GM21423 (cell line): ENCODE results near the gene AMDHD2.

Source experiments
- ATAC-seq: cut with Tn5 transposase; IDR thresholded peaks from one replicate; pipeline ENCODE4 v1.9.1; 2021; ENCODE audit warnings: mild to moderate bottlenecking, moderate library complexity; ENCODE audit not compliant: unreplicated experiment

AMDHD2 gene

GRCh38 chr16:2498531-2499253, 21.5 kb upstream of the AMDHD2 start:
- ATAC-seq = no peak

- no peak for ATAC-seq
Measured at GRCh38 chr16:2499454-2499853, 20.7 kb upstream of the AMDHD2 start.

DNA sequence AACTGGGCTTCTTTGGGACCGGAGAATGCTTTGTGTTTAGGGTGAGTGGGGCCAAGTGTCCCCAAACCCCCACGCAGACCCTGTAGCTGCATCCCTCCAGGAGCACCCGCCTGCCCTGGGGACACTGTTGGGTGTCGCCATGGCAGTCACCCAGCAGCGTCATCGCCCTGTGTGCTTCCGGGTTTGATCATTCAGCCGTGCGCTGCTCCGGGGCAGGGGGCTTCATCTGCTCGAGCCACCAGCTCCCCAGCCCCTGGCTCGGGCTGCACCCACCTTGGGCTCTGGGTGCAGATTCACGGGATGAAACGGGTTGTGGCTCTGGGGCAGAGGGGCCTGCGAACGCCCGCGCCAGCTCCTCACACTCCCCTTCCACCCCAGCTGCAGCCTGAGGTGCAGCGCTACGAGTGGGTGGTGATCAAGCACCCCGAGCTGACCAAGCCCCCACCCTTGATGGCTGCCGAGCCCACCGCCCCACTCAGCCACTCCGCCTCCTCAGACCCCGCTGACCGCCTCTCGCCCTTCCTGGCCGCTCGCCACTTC, 20.2 kb upstream of the AMDHD2 start:
- ATAC-seq = no peak

DNA sequence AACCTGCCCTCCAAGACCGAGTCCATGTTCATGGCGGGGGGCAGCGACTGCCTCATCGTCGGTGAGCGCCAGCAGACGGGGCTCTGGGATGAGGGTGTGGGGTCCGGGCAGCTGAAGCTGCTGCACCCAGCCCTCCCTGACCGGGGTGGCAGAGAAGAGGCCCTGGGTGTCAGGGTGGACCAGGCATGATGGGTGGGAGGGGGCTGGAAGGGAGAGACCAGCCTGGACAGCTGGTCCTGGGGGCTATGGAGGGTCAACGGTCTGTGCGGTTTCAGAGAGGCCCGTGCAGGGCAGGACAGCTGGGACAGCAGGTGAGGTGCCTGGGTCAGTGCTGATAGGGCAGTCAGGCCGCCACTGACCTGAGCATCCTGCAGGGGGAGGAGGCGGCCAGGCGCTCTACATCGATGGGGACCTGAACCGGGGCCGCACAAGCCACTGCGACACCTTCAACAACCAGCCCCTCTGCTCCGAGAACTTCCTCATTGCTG, 19.7 kb upstream of the AMDHD2 start:
- no peak for ATAC-seq

- peak; percentile 59 for ATAC-seq
Measured at GRCh38 chr16:2500918-2501750, 19.0 kb upstream of the AMDHD2 start.

DNA sequence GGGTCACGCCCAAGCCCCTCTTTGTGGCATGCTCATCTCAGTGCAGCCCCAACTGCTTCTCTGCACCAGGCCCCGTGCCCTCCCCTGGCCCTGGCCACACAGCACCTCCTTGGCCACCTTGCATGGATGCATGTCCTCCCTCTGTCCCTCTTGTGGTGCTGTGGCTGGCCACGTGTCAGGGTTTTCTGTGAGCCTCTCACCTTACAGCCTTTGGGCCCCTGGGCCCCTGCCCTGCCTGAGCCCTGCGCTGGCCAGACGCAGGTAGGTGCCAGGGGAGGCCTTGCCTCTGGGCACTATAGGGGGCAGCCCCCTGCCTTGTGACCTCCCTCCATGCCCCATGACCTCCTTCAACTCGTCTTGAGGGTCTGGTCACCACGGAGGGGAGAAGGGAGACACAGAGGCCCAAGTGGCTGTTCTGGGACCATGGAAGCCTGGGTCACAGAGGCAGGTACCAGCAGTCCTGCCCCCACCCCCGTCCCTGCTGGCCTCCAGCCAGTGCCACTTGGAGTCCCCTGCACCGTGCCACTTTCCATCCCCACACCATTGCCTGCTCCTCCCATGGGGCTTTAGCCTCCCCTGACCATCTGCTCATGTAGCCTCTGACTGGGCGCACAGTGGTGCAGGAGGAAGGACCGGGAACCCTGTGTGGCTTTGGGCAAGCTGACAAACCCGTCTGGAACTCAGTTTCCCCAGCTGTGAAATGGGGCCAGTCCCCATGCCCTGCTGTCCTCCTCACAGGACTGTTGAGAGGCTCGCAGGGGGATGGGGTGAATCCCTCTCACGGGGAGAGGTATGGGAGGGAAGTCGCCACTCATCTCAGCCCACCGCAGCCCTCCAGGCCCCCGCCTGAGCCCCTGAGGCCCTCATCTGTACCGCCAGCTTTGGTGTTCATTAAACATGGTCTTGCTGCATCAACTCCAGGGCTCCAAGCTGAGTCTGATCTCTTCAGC, 17.9 kb upstream of the AMDHD2 start:
- no peak for ATAC-seq

- no peak for ATAC-seq
Measured at GRCh38 chr16:2505695-2506094, 14.5 kb upstream of the AMDHD2 start.

DNA sequence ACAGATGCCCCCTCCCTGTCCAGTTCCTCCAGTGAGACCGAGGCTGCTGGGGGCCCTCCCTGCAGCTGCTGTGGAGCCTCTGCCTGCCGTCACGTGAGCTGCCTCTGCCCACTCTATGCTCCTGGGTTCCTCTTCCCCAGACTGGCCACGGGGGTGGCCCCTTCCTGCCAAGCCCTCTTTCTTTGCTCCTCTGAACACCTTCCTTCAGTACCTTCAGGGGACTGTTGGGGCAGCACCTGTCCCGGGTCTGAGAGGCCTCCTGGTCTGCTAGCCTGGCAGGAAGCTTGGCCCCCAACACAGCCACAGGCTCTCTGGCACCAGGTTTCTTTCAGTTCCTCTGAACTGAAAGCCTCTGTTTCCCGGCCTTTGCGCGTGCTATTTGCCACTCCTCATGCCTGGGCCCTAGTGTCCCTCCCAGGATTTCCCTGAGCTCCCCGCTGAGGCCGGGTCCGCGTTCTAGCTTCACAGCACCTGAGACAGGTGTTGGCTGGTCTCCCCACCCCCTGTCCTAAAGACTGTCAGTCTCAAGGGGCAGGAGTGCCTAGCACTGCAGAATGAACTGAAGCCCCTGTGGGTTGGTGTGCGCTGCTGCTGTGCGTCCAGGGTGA, 13.0 kb upstream of the AMDHD2 start:
- peak; percentile 62 for ATAC-seq

DNA sequence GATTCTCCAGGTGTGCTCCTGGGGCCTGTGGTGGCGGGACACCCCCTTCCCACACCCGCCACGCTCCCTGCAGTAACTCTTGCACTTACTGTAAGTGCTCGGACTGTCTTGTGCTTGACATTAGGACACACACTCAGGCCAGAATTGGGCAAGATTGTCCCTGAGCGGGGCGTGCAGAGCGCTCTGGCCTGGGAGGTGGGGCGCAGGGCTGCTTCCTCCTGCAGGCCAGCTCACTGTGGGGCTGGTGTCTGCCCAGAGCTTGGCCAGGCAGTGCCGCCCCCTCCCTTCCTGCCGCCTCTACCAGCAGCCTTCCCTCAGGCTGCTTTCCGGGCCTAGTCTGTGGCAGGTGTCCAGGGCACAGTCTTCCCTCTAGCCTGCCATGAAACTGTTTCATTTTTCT, 12.5 kb upstream of the AMDHD2 start:
- peak; percentile 5 for ATAC-seq

GRCh38 chr16:2508722-2509400, 11.3 kb upstream of the AMDHD2 start:
- no peak for ATAC-seq

DNA sequence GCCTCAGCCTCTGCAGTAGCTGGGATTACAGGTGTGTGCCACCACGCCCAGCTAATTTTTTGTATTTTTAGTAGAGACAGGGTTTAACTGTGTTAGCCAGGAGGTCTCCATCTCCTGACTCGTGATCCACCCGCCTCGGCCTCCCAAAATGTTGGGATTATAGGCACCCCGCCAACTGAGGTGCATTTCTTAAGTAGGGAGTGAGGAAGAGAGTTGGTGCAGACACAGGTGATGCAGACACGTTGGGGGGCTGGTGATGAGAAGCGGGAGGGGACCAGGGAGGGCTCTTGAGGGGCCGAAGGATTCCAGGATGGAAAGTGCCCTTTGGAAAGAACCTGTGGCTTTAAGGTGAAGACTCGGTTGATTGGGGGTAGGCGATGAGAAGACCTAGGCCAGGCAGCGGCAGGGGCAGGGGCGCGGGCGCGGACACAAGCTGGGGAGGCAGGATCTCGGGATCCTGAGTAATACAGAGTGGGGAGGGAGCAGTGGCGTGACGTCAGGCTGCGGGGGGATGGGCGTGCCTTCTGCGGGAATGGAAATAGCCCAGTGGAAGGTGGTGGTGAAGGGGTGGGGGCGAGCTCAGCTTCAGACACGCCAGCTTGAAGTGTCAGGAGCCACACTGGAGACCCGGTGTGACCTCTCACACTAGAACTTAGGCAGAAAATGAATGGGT, 8.9 kb upstream of the AMDHD2 start:
- ATAC-seq = no peak

- no peak for ATAC-seq
Measured at GRCh38 chr16:2511996-2512734, 8.0 kb upstream of the AMDHD2 start.

- ATAC-seq = peak; percentile 1
Measured at GRCh38 chr16:2512735-2513404, 7.3 kb upstream of the AMDHD2 start.

- peak; percentile 63 for ATAC-seq
Measured at GRCh38 chr16:2513405-2514332, 6.5 kb upstream of the AMDHD2 start, which contains the start of gene ATP6V0C. Gene ATP6V0C (plus strand): TSS chr16:2513952. CDS start chr16:2514104, 152 bp downstream.

DNA sequence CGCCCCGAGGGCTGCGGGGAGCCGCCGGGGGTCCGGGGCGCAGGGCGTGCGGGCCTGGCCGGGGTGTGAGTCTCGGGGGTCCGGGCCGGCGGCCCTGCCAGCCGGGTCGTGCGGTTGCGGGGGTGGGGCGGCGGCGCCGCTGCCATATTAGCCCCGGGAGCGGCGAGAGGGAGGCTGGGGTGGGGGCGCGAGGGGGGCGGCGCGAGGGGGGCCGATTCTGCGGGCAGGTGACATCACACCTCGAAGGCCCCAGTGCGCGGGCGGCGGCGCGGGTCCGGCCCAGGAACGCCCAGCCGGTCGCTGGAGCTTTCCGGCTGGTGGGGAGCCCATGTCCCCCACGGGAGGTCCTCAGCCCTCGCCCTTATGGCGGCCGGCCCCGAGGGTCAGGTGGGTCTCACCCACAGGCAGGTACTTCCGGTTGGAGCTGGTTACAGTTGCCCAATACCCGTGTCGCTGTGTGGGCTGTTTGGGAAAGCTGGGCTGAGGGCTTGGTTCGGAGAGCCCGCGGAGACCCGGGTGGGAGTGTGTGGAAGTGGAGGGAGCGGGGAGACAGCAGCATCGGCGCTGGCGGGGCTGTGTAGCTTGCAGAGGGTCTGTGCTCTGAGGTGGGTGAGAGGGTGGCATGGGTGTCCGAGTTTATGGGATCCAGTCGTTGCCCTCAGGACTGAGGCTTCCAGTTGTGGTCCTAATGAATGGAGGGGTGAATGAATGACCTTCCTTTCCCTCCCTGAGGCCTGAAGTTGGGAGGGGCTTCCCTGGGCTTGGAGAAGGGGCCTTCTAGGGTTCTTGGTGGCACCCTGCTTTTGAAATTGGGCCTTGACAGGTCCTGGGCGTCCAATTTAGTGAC, 5.6 kb upstream of the AMDHD2 start:
- no peak for ATAC-seq
